ENCODE results near the gene BRD7.
A peak's percentile ranks its signal among the peaks of the same experiment; 100 is the strongest.

GRCh38 chr16:50299508-50300105, 69.2 kb downstream of the BRD7 start:
- TF ChIP-seq CTCF (IDR thresholded peaks at IDR 0.05 in 8 of 11, conservative IDR thresholded peaks at IDR 0.05 in 3 of 11) (no peak), POLR2AphosphoS5 (IDR thresholded peaks at IDR 0.05) (peak in 1 of 3 donors; percentile 38), POLR2A (IDR thresholded peaks at IDR 0.05) (no peak)
